ENCODE data around the gene AFAP1L2. TPM values are rescaled to one million over a fixed set of nuclear protein-coding genes. Genes with fewer than 3 reads are reported as not detected.

Gene AFAP1L2
- total RNA-seq, 2 experiments from 2014 or later: 3.2 to 3.4 TPM

GRCh38 chr10:114301951-114302710 is 102.2 kb downstream of the AFAP1L2 start:
- POLR2A ChIA-PET: no interaction called here
- CTCF ChIA-PET: no interaction called here

- CTCF ChIA-PET: no interaction called here
- POLR2A ChIA-PET: no interaction called here
Observed at GRCh38 chr10:114301177-114301576, 103.1 kb downstream of the AFAP1L2 start.

GRCh38 chr10:114300036-114300645 is 104.2 kb downstream of the AFAP1L2 start:
- POLR2A ChIA-PET: no interaction called here
- CTCF ChIA-PET: no interaction called here

GRCh38 chr10:114297136-114297705 is 107.1 kb downstream of the AFAP1L2 start:
- POLR2A ChIA-PET: no interaction called here
- CTCF ChIA-PET: interaction anchor here (0.6 kb wide), 2 partner anchors 61 to 346 kb away, joined by 3 to 4 read pairs; no protein-coding TSS in a partner anchor

- ChIA-PET POLR2A (no interaction called here), CTCF (no interaction called here)
Observed at GRCh38 chr10:114295393-114295792, 108.9 kb downstream of the AFAP1L2 start.

- POLR2A ChIA-PET: no interaction called here
- CTCF ChIA-PET: no interaction called here
Observed at GRCh38 chr10:114294549-114294948, 109.8 kb downstream of the AFAP1L2 start.

- POLR2A ChIA-PET: no interaction called here
- CTCF ChIA-PET: no interaction called here
Observed at GRCh38 chr10:114293075-114293474, 111.2 kb downstream of the AFAP1L2 start.

- POLR2A ChIA-PET: no interaction called here
- CTCF ChIA-PET: no interaction called here
Observed at GRCh38 chr10:114291516-114291915, 112.8 kb downstream of the AFAP1L2 start.

GRCh38 chr10:114291076-114291475 is 113.2 kb downstream of the AFAP1L2 start:
- POLR2A ChIA-PET: no interaction called here
- CTCF ChIA-PET: interaction anchor here (1.2 kb wide), 1 partner anchor 13 kb away, joined by 3 read pairs; no protein-coding TSS in a partner anchor

GRCh38 chr10:114290038-114290437 is 114.3 kb downstream of the AFAP1L2 start:
- POLR2A ChIA-PET: no interaction called here
- CTCF ChIA-PET: interaction anchor here (1.2 kb wide), 1 partner anchor 14 kb away, joined by 3 read pairs; no protein-coding TSS in a partner anchor

GRCh38 chr10:114289096-114289436 is 115.2 kb downstream of the AFAP1L2 start:
- ChIA-PET CTCF (no interaction called here), POLR2A (no interaction called here)

GRCh38 chr10:114288424-114289095 is 115.7 kb downstream of the AFAP1L2 start:
- ChIA-PET CTCF (no interaction called here), POLR2A (no interaction called here)

- ChIA-PET POLR2A (no interaction called here), CTCF (no interaction called here)
Observed at GRCh38 chr10:114286921-114287320, 117.4 kb downstream of the AFAP1L2 start.

- POLR2A ChIA-PET: no interaction called here
- CTCF ChIA-PET: no interaction called here
Observed at GRCh38 chr10:114285961-114286441, 118.3 kb downstream of the AFAP1L2 start.

GRCh38 chr10:114284346-114285071 is 119.8 kb downstream of the AFAP1L2 start:
- POLR2A ChIA-PET: no interaction called here
- CTCF ChIA-PET: no interaction called here

GRCh38 chr10:114283535-114284234 is 120.6 kb downstream of the AFAP1L2 start:
- CTCF ChIA-PET: no interaction called here
- POLR2A ChIA-PET: no interaction called here

GRCh38 chr10:114283091-114283490 is 121.2 kb downstream of the AFAP1L2 start:
- ChIA-PET CTCF (no interaction called here), POLR2A (no interaction called here)

GRCh38 chr10:114282526-114282925 is 121.8 kb downstream of the AFAP1L2 start:
- ChIA-PET POLR2A (no interaction called here), CTCF (no interaction called here)

GRCh38 chr10:114281461-114281860 is 122.8 kb downstream of the AFAP1L2 start:
- CTCF ChIA-PET: no interaction called here
- POLR2A ChIA-PET: no interaction called here

- CTCF ChIA-PET: no interaction called here
Observed at GRCh38 chr10:114281006-114281405, 123.3 kb downstream of the AFAP1L2 start.

More at GRCh38 chr10:114281006-114281405, 123.3 kb downstream of the AFAP1L2 start:
- POLR2A ChIA-PET: no interaction called here
